C4-2B (cell line): ENCODE data around the gene HECA.

Experiments
- ZFX ChIP-seq: fragments of 450-650 bp; IDR thresholded peaks from 2 replicates; pipeline ENCODE4 v1.6.1; 2017
- TF ChIP-seq, protein P1 (sequence below): fragments of 450-650 bp; conservative IDR thresholded peaks from 2 replicates; pipeline ENCODE4 v1.5.1; 2017; ENCODE audit warnings: mild to moderate bottlenecking

- TF ChIP-seq, protein P1, sequence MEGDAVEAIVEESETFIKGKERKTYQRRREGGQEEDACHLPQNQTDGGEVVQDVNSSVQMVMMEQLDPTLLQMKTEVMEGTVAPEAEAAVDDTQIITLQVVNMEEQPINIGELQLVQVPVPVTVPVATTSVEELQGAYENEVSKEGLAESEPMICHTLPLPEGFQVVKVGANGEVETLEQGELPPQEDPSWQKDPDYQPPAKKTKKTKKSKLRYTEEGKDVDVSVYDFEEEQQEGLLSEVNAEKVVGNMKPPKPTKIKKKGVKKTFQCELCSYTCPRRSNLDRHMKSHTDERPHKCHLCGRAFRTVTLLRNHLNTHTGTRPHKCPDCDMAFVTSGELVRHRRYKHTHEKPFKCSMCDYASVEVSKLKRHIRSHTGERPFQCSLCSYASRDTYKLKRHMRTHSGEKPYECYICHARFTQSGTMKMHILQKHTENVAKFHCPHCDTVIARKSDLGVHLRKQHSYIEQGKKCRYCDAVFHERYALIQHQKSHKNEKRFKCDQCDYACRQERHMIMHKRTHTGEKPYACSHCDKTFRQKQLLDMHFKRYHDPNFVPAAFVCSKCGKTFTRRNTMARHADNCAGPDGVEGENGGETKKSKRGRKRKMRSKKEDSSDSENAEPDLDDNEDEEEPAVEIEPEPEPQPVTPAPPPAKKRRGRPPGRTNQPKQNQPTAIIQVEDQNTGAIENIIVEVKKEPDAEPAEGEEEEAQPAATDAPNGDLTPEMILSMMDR, result no peak
- TF ChIP-seq ZFX, result no peak
Measured at GRCh38 chr6:139144490-139145085, 9.7 kb downstream of the HECA start.
